ENCODE results near the gene CCDC85C. TPM values are rescaled to one million over a fixed set of nuclear protein-coding genes. Genes with fewer than 3 reads are reported as not detected.

The CCDC85C gene
- polyA plus RNA-seq, 1 of the 3 experiments (the other 2 are of a cell fraction) = 9.6 TPM

GRCh38 chr14:99512571-99513182, 91.3 kb downstream of the CCDC85C start:
- peaks cover 16 to 58% of the 10 kb centered on the region in 2 experiments for H3K36me3 ChIP-seq (replicated peaks in 1 of 2; ENCODE audit: control insufficient read depth in 1 of 2, insufficient read depth in 2 of 2, low read length in 1 of 2)
- WGBS (ENCODE audit: low lambda C conversion rate) = 96% methylated on average over 9 of the region's 16 CpGs
- CTCF ChIA-PET = interaction anchor here (0.6 to 2.0 kb wide), 4 partner anchors 12 to 116 kb away, joined by 3 to 8 read pairs (median 3); no protein-coding TSS in a partner anchor

GRCh38 chr14:99512110-99512449, 91.9 kb downstream of the CCDC85C start:
- Histone ChIP-seq H3K79me2 (ENCODE audit: insufficient read depth) (no peaks in the 10 kb centered on the region), H3K36me3 (replicated peaks in 1 of 2; ENCODE audit: control insufficient read depth in 1 of 2, insufficient read depth in 2 of 2, low read length in 1 of 2) (peaks cover 20 to 64% of the 10 kb centered on the region in 2 experiments), H3K4me1 (ENCODE audit: control insufficient read depth in 1 of 2, insufficient read depth in 2 of 2, low read depth in 1 of 2, low read length in 1 of 2) (peaks cover 0 to 4% of the 10 kb centered on the region in 2 experiments; a peak in 1 of 4 replicates), H3K27me3 (ENCODE audit: insufficient read depth) (no peaks in the 10 kb centered on the region), H3K9me2 (no peaks in the 10 kb centered on the region), H3F3A (replicated peaks; ENCODE audit: insufficient read depth) (peaks cover 8% of the 10 kb centered on the region), H2AFZ (ENCODE audit: low read depth) (no peak overlapping the region), H3K9me3 (no peaks in the 10 kb centered on the region), H3K9ac (no peak overlapping the region), H3K4me3 (ENCODE audit: low read depth in 2 of 2, low read length in 1 of 2) (no peak overlapping the region), H3K4me2 (no peak overlapping the region), H3K27ac (ENCODE audit: low read depth in 2 of 2, low read length in 1 of 2) (no peak overlapping the region), H4K20me1 (ENCODE audit: insufficient read depth) (0 out of 2 replicates have a peak, but pooled peaks cover 13% of the 10 kb centered on the region)
- WGBS (ENCODE audit: low lambda C conversion rate) = 94% methylated on average over 10 of the region's 10 CpGs
- TF ChIP-seq NRF1 (IDR thresholded peaks at IDR 0.05; ENCODE audit: low read depth, low read length) = no peak
- DNase-seq = no peak
- POLR2A ChIA-PET = no interaction called here
- CTCF ChIA-PET = interaction anchor here (0.6 to 1.7 kb wide), 5 partner anchors 11 to 117 kb away, joined by 3 to 5 read pairs (median 3); no protein-coding TSS in a partner anchor

More at GRCh38 chr14:99512571-99513182, 91.3 kb downstream of the CCDC85C start:
- H3K4me3 ChIP-seq (ENCODE audit: low read depth in 2 of 2, low read length in 1 of 2) = no peak overlapping the region
- H3K9me3 ChIP-seq = no peaks in the 10 kb centered on the region
- no peak overlapping the region for H3K9ac ChIP-seq
- 0 out of 2 replicates have a peak, but pooled peaks cover 13% of the 10 kb centered on the region for H4K20me1 ChIP-seq (ENCODE audit: insufficient read depth)
- H3K4me2 ChIP-seq = no peak overlapping the region
- H3F3A ChIP-seq (replicated peaks; ENCODE audit: insufficient read depth) = peaks cover 8% of the 10 kb centered on the region
- POLR2A ChIA-PET = no interaction called here
- H3K79me2 ChIP-seq (ENCODE audit: insufficient read depth) = 0 out of 2 replicates have a peak, but pooled peaks cover 2% of the 10 kb centered on the region
- H3K4me1 ChIP-seq (ENCODE audit: control insufficient read depth in 1 of 2, insufficient read depth in 2 of 2, low read depth in 1 of 2, low read length in 1 of 2) = peaks cover 0 to 5% of the 10 kb centered on the region in 2 experiments; a peak in 1 of 4 replicates
- H3K27me3 ChIP-seq (ENCODE audit: insufficient read depth) = no peaks in the 10 kb centered on the region
- no peak overlapping the region for H2AFZ ChIP-seq (ENCODE audit: low read depth)
- H3K9me2 ChIP-seq = no peaks in the 10 kb centered on the region
- H3K27ac ChIP-seq (ENCODE audit: low read depth in 2 of 2, low read length in 1 of 2) = no peak overlapping the region
- peak; percentile 7 for DNase-seq
- TF ChIP-seq FOSL2 (IDR thresholded peaks at IDR 0.05; ENCODE audit: borderline replicate concordance, low read depth) (no peak), TEAD4 (IDR thresholded peaks at IDR 0.05; ENCODE audit: borderline replicate concordance, insufficient read depth) (no peak), NFIC (IDR thresholded peaks at IDR 0.05; ENCODE audit: borderline replicate concordance) (no peak), FOXM1 (IDR thresholded peaks at IDR 0.05; ENCODE audit: low read depth) (no peak), GABPA (IDR thresholded peaks at IDR 0.05; ENCODE audit: low read depth) (no peak), FOXJ3 (CRISPR knock-in tag; IDR thresholded peaks at IDR 0.05) (no peak), PBX3 (IDR thresholded peaks at IDR 0.05) (no peak), MAX (IDR thresholded peaks at IDR 0.05; ENCODE audit: low read depth) (no peak), JUND (IDR thresholded peaks at IDR 0.05) (no peak), RXRA (IDR thresholded peaks at IDR 0.05; ENCODE audit: borderline replicate concordance, low read depth) (no peak), ELF1 (IDR thresholded peaks at IDR 0.05) (no peak), EP300 (IDR thresholded peaks at IDR 0.05; ENCODE audit: borderline replicate concordance in 1 of 2, low read depth in 1 of 2, low read length in 1 of 2) (no peak)
